Measurements from ENCODE around the gene NWD2.

NWD2 gene

DNA sequence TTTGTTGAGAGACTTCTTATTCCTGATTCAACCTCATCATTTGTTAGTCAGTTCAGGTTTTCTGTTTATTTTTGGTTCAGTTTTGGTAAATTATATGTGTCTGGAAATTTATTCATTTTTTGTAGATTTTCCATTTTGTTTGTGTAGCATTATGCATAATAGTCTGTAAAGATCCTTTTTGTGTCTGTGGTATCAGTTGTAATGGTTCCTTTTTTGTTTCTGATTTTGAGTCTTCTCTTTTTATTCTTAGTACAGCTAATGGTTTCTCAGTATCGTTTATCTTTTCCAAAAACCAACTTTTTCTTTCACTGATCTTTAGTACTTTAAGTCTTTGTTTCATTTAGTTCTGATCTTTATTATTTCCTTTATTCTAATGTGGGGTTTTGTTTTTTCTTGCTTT, 61.4 kb downstream of the NWD2 start:
- H3K27ac ChIP-seq (ENCODE audit: low read length), result no peak overlapping the region

DNA sequence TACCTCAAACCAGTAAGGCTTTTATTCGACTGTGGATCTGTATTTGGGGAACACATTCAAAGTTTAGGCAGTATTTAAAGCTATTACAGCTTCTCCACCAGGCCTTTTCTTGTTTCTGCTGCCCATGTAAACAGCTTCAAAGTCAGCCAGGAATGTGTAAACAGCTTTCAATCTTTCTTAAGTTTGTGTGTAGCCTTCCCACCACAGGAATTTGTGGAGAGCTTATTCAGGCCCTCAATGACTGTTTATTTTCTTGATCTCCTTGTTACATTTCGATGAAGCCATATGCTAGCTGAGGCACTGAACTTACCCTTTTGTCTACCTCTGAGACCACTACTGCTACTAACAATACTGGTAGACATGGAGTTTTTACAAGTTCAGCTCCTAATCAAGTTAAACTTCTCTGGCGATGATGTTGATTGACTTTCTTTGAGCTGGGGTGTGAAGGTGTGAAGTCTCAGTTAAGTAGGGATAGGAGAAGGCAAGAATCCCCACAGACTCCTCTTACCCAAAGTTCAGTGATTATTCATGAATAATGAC, 72.6 kb downstream of the NWD2 start:
- H3K27ac ChIP-seq (ENCODE audit: low read length), result no peak overlapping the region
- no peaks in the 10 kb centered on the region for H3K27me3 ChIP-seq (ENCODE audit: low read depth, low read length)
- no peaks in the 10 kb centered on the region for H3K36me3 ChIP-seq (ENCODE audit: control insufficient read depth in 1 of 2, insufficient read depth in 2 of 2, low read length in 2 of 2)
- H3K9me3 ChIP-seq (ENCODE audit: control insufficient read depth in 1 of 2, low read length in 2 of 2), result no peaks in the 10 kb centered on the region
- H3K4me1 ChIP-seq (ENCODE audit: control insufficient read depth in 1 of 2, insufficient read depth in 2 of 2, low read length in 2 of 2), result no peaks in the 10 kb centered on the region
- no peak overlapping the region for H3K4me3 ChIP-seq (ENCODE audit: low read depth in 1 of 2, low read length in 2 of 2)

More for the DNA sequence above, 61.4 kb downstream of the NWD2 start:
- no peaks in the 10 kb centered on the region for H3K4me1 ChIP-seq (ENCODE audit: control insufficient read depth in 1 of 2, insufficient read depth in 2 of 2, low read length in 2 of 2)
- H3K4me3 ChIP-seq (ENCODE audit: low read depth in 1 of 2, low read length in 2 of 2), result no peak overlapping the region
- no peaks in the 10 kb centered on the region for H3K27me3 ChIP-seq (ENCODE audit: low read depth, low read length)
- H3K36me3 ChIP-seq (ENCODE audit: control insufficient read depth in 1 of 2, insufficient read depth in 2 of 2, low read length in 2 of 2), result no peaks in the 10 kb centered on the region
- H3K9me3 ChIP-seq (ENCODE audit: control insufficient read depth in 1 of 2, low read length in 2 of 2), result peaks cover 6 to 8% of the 10 kb centered on the region in 2 donors

DNA sequence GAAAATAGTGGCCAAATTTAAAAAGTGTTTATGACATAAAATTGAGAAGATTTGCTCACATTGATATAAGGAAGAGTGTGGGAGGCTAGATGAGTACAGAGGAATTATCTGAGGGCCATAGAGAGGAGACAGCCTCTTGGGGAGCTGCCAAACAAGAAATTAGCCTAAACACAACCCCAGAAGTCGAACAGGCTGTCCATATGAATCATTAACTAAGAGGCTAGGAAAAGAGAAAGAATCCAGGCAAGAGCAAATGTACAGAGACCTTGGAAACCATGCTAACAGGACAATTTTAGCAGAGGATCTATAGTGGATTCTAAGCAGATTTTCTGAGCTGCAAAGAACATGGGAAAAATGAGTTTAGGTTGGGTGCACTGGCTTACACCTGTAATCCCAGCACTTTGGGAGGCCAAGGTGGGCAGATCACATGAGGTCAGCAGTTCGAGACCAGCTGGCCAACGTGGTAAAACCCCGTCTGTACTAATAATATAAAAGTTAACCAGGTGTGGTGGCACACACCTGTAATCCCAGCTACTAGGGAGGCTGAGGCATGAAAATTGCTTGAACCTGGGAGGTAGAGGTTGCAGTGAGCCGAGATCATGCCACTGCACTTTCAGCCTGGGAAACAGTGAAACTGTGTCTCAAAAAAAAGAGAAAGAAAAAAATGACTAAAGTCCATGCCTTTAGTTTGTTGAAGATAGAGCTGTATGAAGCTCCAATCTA, 76.1 kb downstream of the NWD2 start:
- no peaks in the 10 kb centered on the region for H3K4me1 ChIP-seq (ENCODE audit: control insufficient read depth in 1 of 2, insufficient read depth in 2 of 2, low read length in 2 of 2)
- no peak overlapping the region for H3K4me3 ChIP-seq (ENCODE audit: low read depth in 1 of 2, low read length in 2 of 2)
- H3K36me3 ChIP-seq (ENCODE audit: control insufficient read depth in 1 of 2, insufficient read depth in 2 of 2, low read length in 2 of 2), result no peaks in the 10 kb centered on the region
- no peak overlapping the region for H3K27ac ChIP-seq (ENCODE audit: low read length)
- no peaks in the 10 kb centered on the region for H3K9me3 ChIP-seq (ENCODE audit: control insufficient read depth in 1 of 2, low read length in 2 of 2)
- no peaks in the 10 kb centered on the region for H3K27me3 ChIP-seq (ENCODE audit: low read depth, low read length)

DNA sequence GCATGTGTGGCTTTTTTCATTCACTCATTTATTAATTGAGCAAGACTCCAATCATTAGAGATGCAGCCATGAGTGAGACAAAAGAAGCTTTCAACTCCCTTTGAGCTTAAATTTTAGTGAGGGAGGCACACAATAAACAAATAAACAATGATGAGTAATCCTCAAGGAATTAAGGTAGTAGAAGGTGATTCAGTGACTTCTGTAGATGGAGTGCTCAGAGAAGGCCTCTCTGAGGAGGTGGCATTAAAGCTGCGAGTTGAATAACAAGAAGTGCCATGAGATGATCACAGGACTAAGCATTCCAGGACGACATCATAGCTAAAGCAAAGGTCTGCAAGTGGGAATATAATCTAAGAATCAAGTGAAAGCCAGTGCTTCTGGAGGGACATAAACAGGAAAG, 77.6 kb downstream of the NWD2 start:
- H3K4me1 ChIP-seq (ENCODE audit: control insufficient read depth in 1 of 2, insufficient read depth in 2 of 2, low read length in 2 of 2), result no peaks in the 10 kb centered on the region
- H3K4me3 ChIP-seq (ENCODE audit: low read depth in 1 of 2, low read length in 2 of 2), result no peak overlapping the region
- no peaks in the 10 kb centered on the region for H3K36me3 ChIP-seq (ENCODE audit: control insufficient read depth in 1 of 2, insufficient read depth in 2 of 2, low read length in 2 of 2)
- no peaks in the 10 kb centered on the region for H3K9me3 ChIP-seq (ENCODE audit: control insufficient read depth in 1 of 2, low read length in 2 of 2)
- no peaks in the 10 kb centered on the region for H3K27me3 ChIP-seq (ENCODE audit: low read depth, low read length)
- no peak overlapping the region for H3K27ac ChIP-seq (ENCODE audit: low read length)

- Histone ChIP-seq H3K4me1 (ENCODE audit: control insufficient read depth in 1 of 2, insufficient read depth in 2 of 2, low read length in 2 of 2) (no peaks in the 10 kb centered on the region), H3K9me3 (ENCODE audit: control insufficient read depth in 1 of 2, low read length in 2 of 2) (peaks cover 0 to 5% of the 10 kb centered on the region in 2 donors), H3K27me3 (ENCODE audit: low read depth, low read length) (no peaks in the 10 kb centered on the region), H3K27ac (ENCODE audit: low read length) (no peak overlapping the region), H3K36me3 (ENCODE audit: control insufficient read depth in 1 of 2, insufficient read depth in 2 of 2, low read length in 2 of 2) (no peaks in the 10 kb centered on the region), H3K4me3 (ENCODE audit: low read depth in 1 of 2, low read length in 2 of 2) (no peak overlapping the region)
These were observed 80.0 kb downstream of the NWD2 start for GRCh38 chr4:37324546-37324945.

- Histone ChIP-seq H3K9me3 (ENCODE audit: control insufficient read depth in 1 of 2, low read length in 2 of 2) (peaks cover 0 to 5% of the 10 kb centered on the region in 2 donors), H3K27ac (ENCODE audit: low read length) (no peak overlapping the region), H3K27me3 (ENCODE audit: low read depth, low read length) (no peaks in the 10 kb centered on the region), H3K4me3 (ENCODE audit: low read depth in 1 of 2, low read length in 2 of 2) (no peak overlapping the region), H3K36me3 (ENCODE audit: control insufficient read depth in 1 of 2, insufficient read depth in 2 of 2, low read length in 2 of 2) (no peaks in the 10 kb centered on the region), H3K4me1 (ENCODE audit: control insufficient read depth in 1 of 2, insufficient read depth in 2 of 2, low read length in 2 of 2) (no peaks in the 10 kb centered on the region)
These were observed 82.3 kb downstream of the NWD2 start for GRCh38 chr4:37326852-37327251.

DNA sequence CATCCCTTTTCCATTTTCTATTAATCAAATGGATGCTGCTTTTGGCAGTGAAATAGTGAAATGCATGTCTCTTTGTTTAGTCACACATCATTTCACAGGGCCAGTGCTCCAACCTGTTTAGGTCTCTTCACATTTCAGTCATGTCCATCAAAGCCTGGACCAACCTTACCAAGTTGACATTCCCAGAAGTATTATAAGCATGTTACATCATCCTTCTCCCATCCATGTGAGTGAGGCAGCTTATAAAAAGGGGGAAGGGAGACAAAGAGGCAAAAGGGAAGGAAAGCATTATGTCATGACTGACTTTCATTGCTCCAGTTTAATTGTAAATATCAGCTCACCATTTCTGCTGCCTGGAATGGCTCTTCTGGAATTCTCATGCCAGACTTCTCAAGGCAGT, 94.4 kb downstream of the NWD2 start:
- Histone ChIP-seq H3K36me3 (ENCODE audit: control insufficient read depth in 1 of 2, insufficient read depth in 2 of 2, low read length in 2 of 2) (no peaks in the 10 kb centered on the region), H3K27me3 (ENCODE audit: low read depth, low read length) (no peaks in the 10 kb centered on the region), H3K9me3 (ENCODE audit: control insufficient read depth in 1 of 2, low read length in 2 of 2) (peaks cover 0 to 5% of the 10 kb centered on the region in 2 donors), H3K4me3 (ENCODE audit: low read depth in 1 of 2, low read length in 2 of 2) (no peak overlapping the region), H3K27ac (ENCODE audit: low read length) (no peak overlapping the region), H3K4me1 (ENCODE audit: control insufficient read depth in 1 of 2, insufficient read depth in 2 of 2, low read length in 2 of 2) (no peaks in the 10 kb centered on the region)

- no peak overlapping the region for H3K27ac ChIP-seq (ENCODE audit: low read length)
These were observed 114.2 kb downstream of the NWD2 start for GRCh38 chr4:37358748-37359147.

DNA sequence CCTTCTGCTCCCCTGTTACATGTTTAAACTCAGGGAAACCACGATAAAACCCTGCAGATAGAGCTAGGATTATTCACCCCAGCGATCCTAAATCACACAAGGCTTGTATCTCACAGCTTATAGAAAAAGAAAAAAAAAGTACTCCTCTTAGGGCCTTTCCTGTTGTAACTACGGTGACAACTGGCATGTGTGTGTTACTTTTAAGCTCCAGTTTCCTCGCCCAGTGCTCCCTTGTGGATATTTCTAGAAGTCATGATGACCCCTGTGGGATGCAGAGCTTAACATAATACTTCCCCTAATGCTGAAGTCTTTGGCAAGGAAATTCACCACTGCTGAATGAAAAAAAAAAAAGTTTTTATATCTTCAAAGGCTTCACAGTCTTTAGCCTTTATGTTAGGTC, 114.7 kb downstream of the NWD2 start:
- Histone ChIP-seq H3K36me3 (ENCODE audit: control insufficient read depth in 1 of 2, insufficient read depth in 2 of 2, low read length in 2 of 2) (no peaks in the 10 kb centered on the region), H3K4me3 (ENCODE audit: low read depth in 1 of 2, low read length in 2 of 2) (no peak overlapping the region), H3K4me1 (ENCODE audit: control insufficient read depth in 1 of 2, insufficient read depth in 2 of 2, low read length in 2 of 2) (no peaks in the 10 kb centered on the region), H3K27me3 (ENCODE audit: low read depth, low read length) (no peaks in the 10 kb centered on the region), H3K9me3 (ENCODE audit: control insufficient read depth in 1 of 2, low read length in 2 of 2) (peaks cover 0 to 3% of the 10 kb centered on the region in 2 donors), H3K27ac (ENCODE audit: low read length) (no peak overlapping the region)

More at GRCh38 chr4:37358748-37359147, 114.2 kb downstream of the NWD2 start:
- Histone ChIP-seq H3K9me3 (ENCODE audit: control insufficient read depth in 1 of 2, low read length in 2 of 2) (peaks cover 0 to 3% of the 10 kb centered on the region in 2 donors), H3K4me3 (ENCODE audit: low read depth in 1 of 2, low read length in 2 of 2) (no peak overlapping the region), H3K4me1 (ENCODE audit: control insufficient read depth in 1 of 2, insufficient read depth in 2 of 2, low read length in 2 of 2) (no peaks in the 10 kb centered on the region), H3K27me3 (ENCODE audit: low read depth, low read length) (no peaks in the 10 kb centered on the region), H3K36me3 (ENCODE audit: control insufficient read depth in 1 of 2, insufficient read depth in 2 of 2, low read length in 2 of 2) (no peaks in the 10 kb centered on the region)

GRCh38 chr4:37365888-37366287, 121.3 kb downstream of the NWD2 start:
- H3K36me3 ChIP-seq (ENCODE audit: control insufficient read depth in 1 of 2, insufficient read depth in 2 of 2, low read length in 2 of 2), result no peaks in the 10 kb centered on the region
- no peaks in the 10 kb centered on the region for H3K9me3 ChIP-seq (ENCODE audit: control insufficient read depth in 1 of 2, low read length in 2 of 2)
- no peaks in the 10 kb centered on the region for H3K27me3 ChIP-seq (ENCODE audit: low read depth, low read length)
- no peak overlapping the region for H3K4me3 ChIP-seq (ENCODE audit: low read depth in 1 of 2, low read length in 2 of 2)
- H3K27ac ChIP-seq (ENCODE audit: low read length), result no peak overlapping the region
- H3K4me1 ChIP-seq (ENCODE audit: control insufficient read depth in 1 of 2, insufficient read depth in 2 of 2, low read length in 2 of 2), result no peaks in the 10 kb centered on the region

- Histone ChIP-seq H3K4me3 (ENCODE audit: low read depth in 1 of 2, low read length in 2 of 2) (no peak overlapping the region), H3K27me3 (ENCODE audit: low read depth, low read length) (no peaks in the 10 kb centered on the region), H3K36me3 (ENCODE audit: control insufficient read depth in 1 of 2, insufficient read depth in 2 of 2, low read length in 2 of 2) (no peaks in the 10 kb centered on the region), H3K4me1 (ENCODE audit: control insufficient read depth in 1 of 2, insufficient read depth in 2 of 2, low read length in 2 of 2) (no peaks in the 10 kb centered on the region), H3K9me3 (ENCODE audit: control insufficient read depth in 1 of 2, low read length in 2 of 2) (no peaks in the 10 kb centered on the region), H3K27ac (ENCODE audit: low read length) (no peak overlapping the region)
These were observed 123.4 kb downstream of the NWD2 start for GRCh38 chr4:37367901-37368300.

- no peaks in the 10 kb centered on the region for H3K4me1 ChIP-seq (ENCODE audit: control insufficient read depth in 1 of 2, insufficient read depth in 2 of 2, low read length in 2 of 2)
- no peak overlapping the region for H3K4me3 ChIP-seq (ENCODE audit: low read depth in 1 of 2, low read length in 2 of 2)
- no peaks in the 10 kb centered on the region for H3K36me3 ChIP-seq (ENCODE audit: control insufficient read depth in 1 of 2, insufficient read depth in 2 of 2, low read length in 2 of 2)
- no peak overlapping the region for H3K27ac ChIP-seq (ENCODE audit: low read length)
- no peaks in the 10 kb centered on the region for H3K27me3 ChIP-seq (ENCODE audit: low read depth, low read length)
- no peaks in the 10 kb centered on the region for H3K9me3 ChIP-seq (ENCODE audit: control insufficient read depth in 1 of 2, low read length in 2 of 2)
These were observed 125.5 kb downstream of the NWD2 start for GRCh38 chr4:37370052-37370451.
